ENCODE results near the gene TMCO2.

DNA sequence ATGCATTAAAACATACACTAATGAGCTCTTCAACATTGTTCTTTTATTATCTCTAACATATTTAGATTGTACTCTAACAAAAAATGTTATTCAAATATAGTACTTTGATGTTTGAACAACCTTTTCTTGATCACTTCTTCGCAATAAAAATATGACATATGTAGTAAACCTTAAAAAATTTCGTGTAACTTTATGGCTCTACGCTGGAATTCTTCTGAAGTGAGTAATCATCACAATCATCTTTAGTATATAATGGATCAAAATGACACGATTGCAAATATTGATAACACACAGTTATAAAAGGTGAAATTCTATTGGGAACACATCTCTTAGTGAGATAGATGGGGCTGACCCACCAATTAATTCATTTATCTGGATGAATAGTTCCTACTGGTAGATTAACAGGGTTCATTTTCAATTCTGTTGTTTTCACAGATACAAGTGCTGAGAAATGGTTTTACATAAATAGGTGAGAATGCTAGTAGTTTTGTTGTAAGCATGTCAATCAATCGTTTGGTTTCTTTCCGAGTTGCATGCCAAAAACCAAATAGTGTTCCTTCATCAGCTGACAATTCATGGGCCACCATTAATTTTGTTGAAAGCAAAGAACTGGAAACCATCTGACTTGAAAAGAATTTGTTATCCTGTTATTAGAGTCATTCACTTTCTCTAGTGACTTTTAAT is 8.8 kb downstream of the TMCO2 start:
- TF ChIP-seq, protein P1, sequence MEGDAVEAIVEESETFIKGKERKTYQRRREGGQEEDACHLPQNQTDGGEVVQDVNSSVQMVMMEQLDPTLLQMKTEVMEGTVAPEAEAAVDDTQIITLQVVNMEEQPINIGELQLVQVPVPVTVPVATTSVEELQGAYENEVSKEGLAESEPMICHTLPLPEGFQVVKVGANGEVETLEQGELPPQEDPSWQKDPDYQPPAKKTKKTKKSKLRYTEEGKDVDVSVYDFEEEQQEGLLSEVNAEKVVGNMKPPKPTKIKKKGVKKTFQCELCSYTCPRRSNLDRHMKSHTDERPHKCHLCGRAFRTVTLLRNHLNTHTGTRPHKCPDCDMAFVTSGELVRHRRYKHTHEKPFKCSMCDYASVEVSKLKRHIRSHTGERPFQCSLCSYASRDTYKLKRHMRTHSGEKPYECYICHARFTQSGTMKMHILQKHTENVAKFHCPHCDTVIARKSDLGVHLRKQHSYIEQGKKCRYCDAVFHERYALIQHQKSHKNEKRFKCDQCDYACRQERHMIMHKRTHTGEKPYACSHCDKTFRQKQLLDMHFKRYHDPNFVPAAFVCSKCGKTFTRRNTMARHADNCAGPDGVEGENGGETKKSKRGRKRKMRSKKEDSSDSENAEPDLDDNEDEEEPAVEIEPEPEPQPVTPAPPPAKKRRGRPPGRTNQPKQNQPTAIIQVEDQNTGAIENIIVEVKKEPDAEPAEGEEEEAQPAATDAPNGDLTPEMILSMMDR (IDR thresholded peaks at IDR 0.05) = no peak
- TF ChIP-seq POLR2A (IDR thresholded peaks at IDR 0.05) = no peak

Data from heart left ventricle (tissue), 13 donors.